Mesendoderm (in vitro differentiated cells): ENCODE results near the gene C1QTNF9B.
"Not testable (repeated sequence)": the region's sequence is repeated elsewhere in the genome, so short reads cannot be mapped to it uniquely, and the experiment has no call there.

Source experiments
- DNase-seq: peaks from one replicate; pipeline ENCODE4 v3.0.0; 2013
- H2AK5ac ChIP-seq: 2 replicates; pipeline ENCODE4 v1.6.1; 2013; ENCODE audit warnings: low read length, inconsistent platforms
- H2BK120ac ChIP-seq: 2 replicates; pipeline ENCODE4 v1.6.1; 2013; ENCODE audit warnings: low read depth, mild to moderate bottlenecking, low read length, moderate library complexity, mixed read lengths
- H2BK15ac ChIP-seq: replicated peaks from 2 replicates; pipeline ENCODE4 v1.6.1; 2013; ENCODE audit warnings: low read depth, mild to moderate bottlenecking, moderate library complexity
- H2BK5ac ChIP-seq: 2 replicates; pipeline ENCODE4 v1.6.1; 2013; ENCODE audit warnings: low read length, inconsistent platforms
- H3K18ac ChIP-seq: 2 replicates; pipeline ENCODE4 v1.6.1; 2013; ENCODE audit warnings: mild to moderate bottlenecking, low read length, mixed read lengths
- H3K23ac ChIP-seq: one replicate; pipeline ENCODE4 v1.6.1; 2013; ENCODE audit warnings: low read length
- H3K27ac ChIP-seq: 2 replicates; pipeline ENCODE4 v1.5.1; 2013; ENCODE audit warnings: low read depth, mild to moderate bottlenecking, inconsistent platforms, low read length, moderate library complexity
- H3K27me3 ChIP-seq: 2 replicates; pipeline ENCODE4 v1.6.1; 2013; ENCODE audit warnings: low read length, control low read depth, mild to moderate bottlenecking, inconsistent platforms; ENCODE audit not compliant: insufficient read depth, poor library complexity
- H3K36me3 ChIP-seq: 2 replicates; pipeline ENCODE4 v1.6.1; 2013; ENCODE audit warnings: low read length, inconsistent platforms; ENCODE audit not compliant: control insufficient read depth, insufficient read depth
- H3K4ac ChIP-seq: one replicate; pipeline ENCODE4 v1.6.1; 2013; ENCODE audit warnings: low read depth, mild to moderate bottlenecking, low read length, moderate library complexity
- H3K4me1 ChIP-seq: 2 replicates; pipeline ENCODE4 v1.6.1; 2013; ENCODE audit warnings: low read depth, low read length, inconsistent platforms; ENCODE audit not compliant: control insufficient read depth
- H3K4me2 ChIP-seq: 2 replicates; pipeline ENCODE4 v1.6.1; 2013; ENCODE audit warnings: low read length
- H3K4me3 ChIP-seq: 2 replicates; pipeline ENCODE4 v1.5.1; 2013; ENCODE audit warnings: mild to moderate bottlenecking, low read length
- H3K56ac ChIP-seq: one replicate; pipeline ENCODE4 v1.6.1; 2013; ENCODE audit warnings: low read length
- H3K79me1 ChIP-seq: 2 replicates; pipeline ENCODE4 v1.6.1; 2013; ENCODE audit warnings: low read length, inconsistent platforms
- H3K79me2 ChIP-seq: 2 replicates; pipeline ENCODE4 v1.6.1; 2013; ENCODE audit warnings: mild to moderate bottlenecking, low read length; ENCODE audit not compliant: control insufficient read depth, insufficient read depth
- H3K9ac ChIP-seq: 2 replicates; pipeline ENCODE4 v1.6.1; 2013; ENCODE audit warnings: low read length, inconsistent platforms
- H4K5ac ChIP-seq: one replicate; pipeline ENCODE4 v1.6.1; 2013; ENCODE audit warnings: low read length
- H4K8ac ChIP-seq: one replicate; pipeline ENCODE4 v1.6.1; 2013; ENCODE audit warnings: low read depth, mild to moderate bottlenecking, control low read depth, low read length, moderate library complexity
- WGBS: extraction: QIAGEN DNeasy Blood & Tissue Kit; methylation state at CpG from one replicate; pipeline ENCODE4 v1.1.7; 2013; ENCODE audit warnings: low lambda C conversion rate, missing lambda C conversion rate; ENCODE audit not compliant: insufficient coverage; ENCODE audit errors: extremely low coverage; 5-methylcytosine and 5-hydroxymethylcytosine counted together

The C1QTNF9B gene

DNA sequence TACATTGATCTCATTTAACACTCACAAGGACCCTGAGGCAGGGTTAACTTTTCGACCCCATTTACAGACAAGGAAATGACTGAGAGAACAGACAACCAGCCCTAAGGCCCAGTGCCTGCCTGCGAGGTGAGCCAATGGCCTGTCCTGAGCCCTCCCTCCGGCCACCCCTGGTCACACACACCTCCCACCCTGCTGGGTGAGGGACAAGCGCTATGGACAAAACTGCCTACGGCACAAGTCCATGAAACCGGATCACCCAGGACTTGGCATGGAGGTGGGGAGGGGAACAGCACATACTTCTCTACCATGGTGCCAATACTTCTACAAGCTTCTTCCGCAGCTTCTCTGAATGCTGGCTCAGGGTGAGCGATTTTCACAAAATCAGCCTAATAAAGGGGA, 15.9 kb downstream of the C1QTNF9B start:
- not testable (repeated sequence) for H3K79me1 ChIP-seq, H3K27me3 ChIP-seq, H2BK5ac ChIP-seq, H3K56ac ChIP-seq, H2BK15ac ChIP-seq, H3K36me3 ChIP-seq, H4K5ac ChIP-seq, H3K9ac ChIP-seq, H2AK5ac ChIP-seq, H3K4ac ChIP-seq, H3K4me2 ChIP-seq, H4K8ac ChIP-seq, H3K23ac ChIP-seq, H3K79me2 ChIP-seq, H3K18ac ChIP-seq, H2BK120ac ChIP-seq, H3K4me1 ChIP-seq, H3K4me3 ChIP-seq, H3K27ac ChIP-seq
- WGBS: no CpG with 5 or more reads among the region's 8 CpGs
- peak; percentile 41 for DNase-seq

DNA sequence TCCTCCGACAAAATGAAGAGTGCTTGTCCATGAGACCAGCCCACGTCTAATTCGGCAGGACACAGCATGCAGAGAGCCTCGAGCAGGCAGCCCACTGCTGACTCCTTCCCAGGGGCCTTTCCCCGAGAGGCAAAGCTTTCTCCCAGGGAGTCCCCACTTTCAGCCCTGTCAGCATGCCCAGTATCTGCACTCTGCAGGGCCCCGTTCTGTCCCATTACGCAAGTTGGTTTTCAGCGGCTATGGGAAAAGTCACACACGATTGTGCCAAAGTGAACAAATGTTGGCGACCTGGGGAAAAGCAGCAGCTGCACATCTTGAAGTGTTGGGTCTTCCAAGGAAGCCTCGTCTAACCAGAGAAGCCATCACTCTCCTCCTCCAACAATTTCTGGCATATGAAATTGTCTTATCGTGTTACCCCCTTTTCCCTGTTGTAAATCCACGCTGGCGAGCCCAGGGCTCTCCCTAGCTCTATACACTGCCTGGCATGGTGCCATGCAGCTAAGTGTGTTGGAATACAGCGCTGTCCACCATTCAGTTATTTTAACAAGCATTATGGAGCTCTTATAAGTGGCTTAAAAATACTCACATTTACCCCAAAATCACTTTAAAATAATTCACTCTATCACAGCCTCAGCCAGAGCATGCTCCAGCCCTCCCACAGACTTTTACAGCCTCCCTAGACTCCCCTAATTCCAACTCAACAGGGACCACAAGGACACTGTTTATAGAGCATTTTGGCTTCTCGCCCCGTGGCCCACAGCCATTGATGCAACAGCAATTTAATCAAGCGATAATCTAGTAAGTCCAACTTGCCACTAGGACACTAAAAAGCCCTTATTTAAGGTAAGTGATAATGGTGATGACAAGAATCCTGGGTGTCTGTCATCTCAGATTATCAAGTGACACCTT, 16.6 kb downstream of the C1QTNF9B start:
- H3K36me3 ChIP-seq, H4K5ac ChIP-seq, H3K9ac ChIP-seq, H3K4me2 ChIP-seq, H2BK15ac ChIP-seq, H2BK5ac ChIP-seq, H3K27me3 ChIP-seq, H3K4me1 ChIP-seq, H3K4me3 ChIP-seq, H3K56ac ChIP-seq, H3K79me2 ChIP-seq, H3K79me1 ChIP-seq, H3K4ac ChIP-seq, H2AK5ac ChIP-seq, H2BK120ac ChIP-seq, H4K8ac ChIP-seq, H3K18ac ChIP-seq, H3K27ac ChIP-seq, H3K23ac ChIP-seq, DNase-seq: not testable (repeated sequence)
- WGBS: no CpG with 5 or more reads among the region's 18 CpGs

DNA sequence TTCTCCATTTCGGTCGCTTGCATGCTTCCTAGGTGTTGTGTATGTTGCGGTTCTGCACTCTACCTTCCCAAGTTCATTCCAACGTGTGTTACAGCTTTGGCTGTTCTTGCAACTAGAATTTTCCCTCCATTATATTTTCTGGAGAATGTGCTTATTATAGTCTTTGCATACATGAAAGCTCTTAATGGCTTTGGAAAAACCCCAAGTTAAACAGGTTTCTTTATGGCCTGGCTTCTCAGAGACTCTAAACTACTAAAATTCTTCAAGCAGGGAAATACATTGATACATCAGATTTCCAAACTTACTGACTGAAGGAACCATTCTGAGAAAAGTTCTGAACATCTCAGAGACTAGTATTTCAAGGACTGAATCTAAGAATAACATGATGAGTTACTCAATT, 20.0 kb downstream of the C1QTNF9B start:
- Histone ChIP-seq H2BK15ac (no peak overlapping the region), H3K79me1 (no peaks in the 10 kb centered on the region), H3K23ac (no peak overlapping the region), H3K27ac (no peak overlapping the region), H4K5ac (no peak overlapping the region), H2BK5ac (no peak overlapping the region), H3K4me1 (no peaks in the 10 kb centered on the region), H3K4me3 (no peak overlapping the region), H2AK5ac (no peak overlapping the region), H3K4ac (no peak overlapping the region), H3K27me3 (no peaks in the 10 kb centered on the region), H3K36me3 (no peaks in the 10 kb centered on the region), H3K56ac (no peak overlapping the region), H4K8ac (no peak overlapping the region), H3K18ac (no peak overlapping the region), H2BK120ac (no peak overlapping the region), H3K9ac (no peak overlapping the region), H3K79me2 (no peaks in the 10 kb centered on the region), H3K4me2 (no peak overlapping the region)
- DNase-seq: no peak
- no CpG with 5 or more reads among the region's 4 CpGs for whole genome bisulfite sequencing

- no peak overlapping the region for H3K23ac ChIP-seq
- no peaks in the 10 kb centered on the region for H3K79me1 ChIP-seq
- no peak overlapping the region for H3K4ac ChIP-seq
- no peaks in the 10 kb centered on the region for H3K4me1 ChIP-seq
- H4K5ac ChIP-seq: no peak overlapping the region
- no peak overlapping the region for H2BK120ac ChIP-seq
- H3K79me2 ChIP-seq: no peaks in the 10 kb centered on the region
- H2AK5ac ChIP-seq: no peak overlapping the region
- WGBS: no CpG with 5 or more reads among the region's 2 CpGs
- H3K56ac ChIP-seq: no peak overlapping the region
- peak; percentile 23 for DNase-seq
- H3K4me3 ChIP-seq: no peak overlapping the region
- no peak overlapping the region for H2BK5ac ChIP-seq
- no peaks in the 10 kb centered on the region for H3K27me3 ChIP-seq
- H3K9ac ChIP-seq: no peak overlapping the region
- no peak overlapping the region for H3K18ac ChIP-seq
- H4K8ac ChIP-seq: no peak overlapping the region
- H3K4me2 ChIP-seq: no peak overlapping the region
- H3K36me3 ChIP-seq: no peaks in the 10 kb centered on the region
- H2BK15ac ChIP-seq: no peak overlapping the region
- H3K27ac ChIP-seq: no peak overlapping the region
Observed at GRCh38 chr13:23876265-23876664, 21.0 kb downstream of the C1QTNF9B start.

GRCh38 chr13:23871616-23872220, 25.6 kb downstream of the C1QTNF9B start:
- Histone ChIP-seq H2BK5ac (no peak overlapping the region), H3K4ac (no peak overlapping the region), H3K56ac (no peak overlapping the region), H3K23ac (no peak overlapping the region), H3K4me3 (no peak overlapping the region), H4K8ac (no peak overlapping the region), H3K4me1 (no peaks in the 10 kb centered on the region), H3K27me3 (no peaks in the 10 kb centered on the region), H3K79me1 (no peaks in the 10 kb centered on the region), H3K36me3 (no peaks in the 10 kb centered on the region), H3K79me2 (no peaks in the 10 kb centered on the region), H3K4me2 (no peak overlapping the region), H3K18ac (no peak overlapping the region), H2AK5ac (no peak overlapping the region), H3K27ac (no peak overlapping the region), H3K9ac (no peak overlapping the region), H4K5ac (no peak overlapping the region), H2BK15ac (no peak overlapping the region), H2BK120ac (no peak overlapping the region)
- DNase-seq: peak; percentile 34
- WGBS: no CpG with 5 or more reads among the region's 2 CpGs
